Lower leg skin (tissue), 3 donors: ENCODE measurements around the gene STARD5.

ENCODE experiments used
- POLR2A ChIP-seq, 2 donors: fragments of 450-650 bp; IDR thresholded peaks; one replicate each; pipeline ENCODE4 v1.6.1; 2016 to 2017; ENCODE audit warnings: antibody characterized with exemption in 2 of 2, mild to moderate bottlenecking in 1 of 2, moderate library complexity in 1 of 2
- TF ChIP-seq, protein P1 (sequence below), 3 donors: fragments of 450-650 bp; IDR thresholded peaks; one replicate each; pipeline ENCODE4 v1.5.1; 2016; ENCODE audit warnings: antibody characterized with exemption in 3 of 3, mild to moderate bottlenecking in 3 of 3, moderate library complexity in 2 of 3

DNA sequence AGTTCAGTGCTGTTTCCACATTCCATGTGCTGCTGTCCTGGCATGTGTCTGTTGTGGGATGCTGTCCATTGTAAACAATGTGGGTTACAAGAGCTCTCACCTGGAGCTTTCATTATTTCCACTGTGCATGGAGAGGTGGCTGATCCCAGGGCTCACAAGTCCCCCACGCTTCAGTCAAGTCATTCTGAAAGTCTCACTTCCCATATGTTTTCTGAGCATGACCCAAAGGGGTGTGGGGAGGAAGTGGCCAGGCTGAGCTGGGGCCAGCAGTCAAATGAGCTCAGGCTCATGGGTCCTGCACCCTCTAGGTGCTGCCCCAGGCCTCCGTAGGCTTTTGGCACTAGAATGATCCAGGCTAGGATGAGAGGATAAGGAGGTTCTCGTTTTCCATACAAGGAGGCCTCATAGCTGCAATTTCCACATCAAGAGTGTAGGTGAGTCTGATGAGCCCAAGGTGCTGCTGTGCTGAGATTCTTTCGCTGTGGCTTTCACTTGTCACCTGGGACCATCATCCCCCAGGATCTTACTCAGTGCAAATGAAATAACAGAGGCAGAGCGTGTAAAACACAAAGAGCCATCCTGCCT lies 22.0 kb downstream of the STARD5 start:
- no peak for TF ChIP-seq POLR2A (IDR thresholded peaks at IDR 0.05)
- TF ChIP-seq, protein P1, sequence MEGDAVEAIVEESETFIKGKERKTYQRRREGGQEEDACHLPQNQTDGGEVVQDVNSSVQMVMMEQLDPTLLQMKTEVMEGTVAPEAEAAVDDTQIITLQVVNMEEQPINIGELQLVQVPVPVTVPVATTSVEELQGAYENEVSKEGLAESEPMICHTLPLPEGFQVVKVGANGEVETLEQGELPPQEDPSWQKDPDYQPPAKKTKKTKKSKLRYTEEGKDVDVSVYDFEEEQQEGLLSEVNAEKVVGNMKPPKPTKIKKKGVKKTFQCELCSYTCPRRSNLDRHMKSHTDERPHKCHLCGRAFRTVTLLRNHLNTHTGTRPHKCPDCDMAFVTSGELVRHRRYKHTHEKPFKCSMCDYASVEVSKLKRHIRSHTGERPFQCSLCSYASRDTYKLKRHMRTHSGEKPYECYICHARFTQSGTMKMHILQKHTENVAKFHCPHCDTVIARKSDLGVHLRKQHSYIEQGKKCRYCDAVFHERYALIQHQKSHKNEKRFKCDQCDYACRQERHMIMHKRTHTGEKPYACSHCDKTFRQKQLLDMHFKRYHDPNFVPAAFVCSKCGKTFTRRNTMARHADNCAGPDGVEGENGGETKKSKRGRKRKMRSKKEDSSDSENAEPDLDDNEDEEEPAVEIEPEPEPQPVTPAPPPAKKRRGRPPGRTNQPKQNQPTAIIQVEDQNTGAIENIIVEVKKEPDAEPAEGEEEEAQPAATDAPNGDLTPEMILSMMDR (IDR thresholded peaks at IDR 0.05): no peak
